Fibroblast of lung (primary cell): ENCODE measurements around the gene RPS6KA4.

Experiments used
- CTCF ChIP-seq, 2 donors: IDR thresholded peaks in 1 of 2; conservative IDR thresholded peaks in 1 of 2; 1 replicate in 1 of 2; 2 replicates in 1 of 2; pipeline ENCODE4 v1.5.1; 2011 to 2012; ENCODE audit warnings: low read length in 2 of 2, control low read depth in 1 of 2, inconsistent platforms in 1 of 2, low read depth in 1 of 2, mild to moderate bottlenecking in 1 of 2
- EZH2 ChIP-seq: IDR thresholded peaks from 2 replicates; pipeline ENCODE4 v1.5.1; 2012; ENCODE audit warnings: low read length, control low read depth, mild to moderate bottlenecking; ENCODE audit errors: missing control alignments

- no peak for TF ChIP-seq CTCF (conservative IDR thresholded peaks at IDR 0.05 in 1 of 2, IDR thresholded peaks at IDR 0.05 in 1 of 2; ENCODE audit: low read depth in 1 of 2, low read length in 2 of 2)
- TF ChIP-seq EZH2: no peak
These were observed 3.4 kb downstream of the RPS6KA4 start for GRCh38 chr11:64362339-64362738.
